Stomach (tissue), 4 donors: Measurements from ENCODE around the gene ADGRL3.
"Not testable (repeated sequence)": the region's sequence is repeated elsewhere in the genome, so short reads cannot be mapped to it uniquely, and the experiment has no call there.

ENCODE experiments used
- POLR2A ChIP-seq, 4 donors: fragments of 450-650 bp; IDR thresholded peaks; one replicate each; pipeline ENCODE4 v1.6.1; 2016; ENCODE audit warnings: antibody characterized with exemption in 4 of 4, control low read depth in 2 of 4, mild to moderate bottlenecking in 1 of 4, moderate library complexity in 1 of 4
- POLR2AphosphoS5 ChIP-seq, 3 donors: sonication (generic); formaldehyde crosslinking; IDR thresholded peaks; one replicate each; pipeline ENCODE4 v1.6.1; 2016; ENCODE audit warnings: antibody characterized with exemption in 3 of 3
- TF ChIP-seq, protein P1 (sequence below), 7 experiments: fragments of 450-650 bp in 4 of 7; fragments of 200-600 bp in 3 of 7; sonication (generic) in 3 of 7; IDR thresholded peaks; one replicate each; pipeline ENCODE4 v1.5.1; 2016 to 2019; ENCODE audit warnings: antibody characterized with exemption in 7 of 7, control low read depth in 2 of 7, mild to moderate bottlenecking in 1 of 7

- TF ChIP-seq, protein P1, sequence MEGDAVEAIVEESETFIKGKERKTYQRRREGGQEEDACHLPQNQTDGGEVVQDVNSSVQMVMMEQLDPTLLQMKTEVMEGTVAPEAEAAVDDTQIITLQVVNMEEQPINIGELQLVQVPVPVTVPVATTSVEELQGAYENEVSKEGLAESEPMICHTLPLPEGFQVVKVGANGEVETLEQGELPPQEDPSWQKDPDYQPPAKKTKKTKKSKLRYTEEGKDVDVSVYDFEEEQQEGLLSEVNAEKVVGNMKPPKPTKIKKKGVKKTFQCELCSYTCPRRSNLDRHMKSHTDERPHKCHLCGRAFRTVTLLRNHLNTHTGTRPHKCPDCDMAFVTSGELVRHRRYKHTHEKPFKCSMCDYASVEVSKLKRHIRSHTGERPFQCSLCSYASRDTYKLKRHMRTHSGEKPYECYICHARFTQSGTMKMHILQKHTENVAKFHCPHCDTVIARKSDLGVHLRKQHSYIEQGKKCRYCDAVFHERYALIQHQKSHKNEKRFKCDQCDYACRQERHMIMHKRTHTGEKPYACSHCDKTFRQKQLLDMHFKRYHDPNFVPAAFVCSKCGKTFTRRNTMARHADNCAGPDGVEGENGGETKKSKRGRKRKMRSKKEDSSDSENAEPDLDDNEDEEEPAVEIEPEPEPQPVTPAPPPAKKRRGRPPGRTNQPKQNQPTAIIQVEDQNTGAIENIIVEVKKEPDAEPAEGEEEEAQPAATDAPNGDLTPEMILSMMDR (IDR thresholded peaks at IDR 0.05): not testable (repeated sequence)
- TF ChIP-seq POLR2A, POLR2AphosphoS5 (IDR thresholded peaks at IDR 0.05): not testable (repeated sequence)
Observed at GRCh38 chr4:61646746-61647350, 446.7 kb downstream of the ADGRL3 start.
